ENCODE results near the gene TSKS.

DNA sequence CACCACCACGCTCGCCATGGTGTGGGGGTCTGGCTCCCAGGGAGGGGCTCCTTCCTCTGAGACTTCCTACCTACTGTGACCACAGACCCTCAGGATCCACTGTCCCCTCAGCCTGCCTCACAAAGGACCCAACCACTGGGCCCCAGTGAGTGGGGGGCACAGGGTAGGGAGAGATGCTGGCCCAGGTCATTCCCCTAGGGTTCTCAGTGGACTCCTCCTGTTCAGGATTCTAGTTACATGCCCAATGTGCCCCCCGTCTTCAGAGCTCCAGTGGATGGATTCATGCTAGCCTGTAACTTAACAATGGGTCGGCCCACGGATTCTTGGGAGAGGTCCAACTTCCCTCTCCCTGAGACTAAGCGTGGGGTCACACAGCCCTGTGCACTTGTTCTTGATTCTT is at the start of gene TSKS:
- TF ChIP-seq EP300 (IDR thresholded peaks at IDR 0.05; ENCODE audit: low read depth in 2 of 2, low read length in 2 of 2) (no peak), EP300 (CRISPR knock-in tag; IDR thresholded peaks at IDR 0.05; ENCODE audit: borderline replicate concordance) (no peak), DMAP1 (CRISPR knock-in tag; IDR thresholded peaks at IDR 0.05) (no peak), EZH2 (conservative IDR thresholded peaks at IDR 0.05; ENCODE audit: low read depth, low read length) (no peak)
- TF ChIP-seq, protein P1, sequence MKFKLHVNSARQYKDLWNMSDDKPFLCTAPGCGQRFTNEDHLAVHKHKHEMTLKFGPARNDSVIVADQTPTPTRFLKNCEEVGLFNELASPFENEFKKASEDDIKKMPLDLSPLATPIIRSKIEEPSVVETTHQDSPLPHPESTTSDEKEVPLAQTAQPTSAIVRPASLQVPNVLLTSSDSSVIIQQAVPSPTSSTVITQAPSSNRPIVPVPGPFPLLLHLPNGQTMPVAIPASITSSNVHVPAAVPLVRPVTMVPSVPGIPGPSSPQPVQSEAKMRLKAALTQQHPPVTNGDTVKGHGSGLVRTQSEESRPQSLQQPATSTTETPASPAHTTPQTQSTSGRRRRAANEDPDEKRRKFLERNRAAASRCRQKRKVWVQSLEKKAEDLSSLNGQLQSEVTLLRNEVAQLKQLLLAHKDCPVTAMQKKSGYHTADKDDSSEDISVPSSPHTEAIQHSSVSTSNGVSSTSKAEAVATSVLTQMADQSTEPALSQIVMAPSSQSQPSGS (CRISPR knock-in tag; IDR thresholded peaks at IDR 0.05) = no peak
